Measurements from ENCODE around the gene KBTBD12. TPM values are rescaled to one million over a fixed set of nuclear protein-coding genes. Genes with fewer than 3 reads are reported as not detected.

Gene KBTBD12
- total and polyA plus RNA-seq, 4 donors, result 0.02 to 0.89 (median 0.08) TPM; not detected in 1

- no peak overlapping the region for H3K27ac ChIP-seq (ENCODE audit: low read depth in 1 of 2, low read length in 2 of 2)
- no peak overlapping the region for H3K4me3 ChIP-seq (ENCODE audit: low read depth in 1 of 3, low read length in 3 of 3)
- no peak overlapping the region for H3K9ac ChIP-seq (ENCODE audit: low read depth in 1 of 2, low read length in 2 of 2)
- H3K4me1 ChIP-seq (ENCODE audit: control insufficient read depth in 4 of 4, insufficient read depth in 4 of 4, low read length in 3 of 4), result no peaks in the 10 kb centered on the region
- peaks cover 0 to 10% (median 4%) of the 10 kb centered on the region in 4 donors for H3K9me3 ChIP-seq (ENCODE audit: control insufficient read depth in 4 of 4, low read length in 3 of 4)
- TF ChIP-seq RAD21 (IDR thresholded peaks at IDR 0.05) (no peak), GABPA (IDR thresholded peaks at IDR 0.05 in 1 of 2, conservative IDR thresholded peaks at IDR 0.05 in 1 of 2) (no peak), YY1 (IDR thresholded peaks at IDR 0.05) (no peak), ATF3 (IDR thresholded peaks at IDR 0.05) (no peak), HNF4G (IDR thresholded peaks at IDR 0.05) (no peak), TAF1 (conservative IDR thresholded peaks at IDR 0.05) (no peak), CTCF (IDR thresholded peaks at IDR 0.05; ENCODE audit: low read depth, low read length, missing input control) (no peak), NR2F2 (IDR thresholded peaks at IDR 0.05) (no peak), RXRA (IDR thresholded peaks at IDR 0.05) (no peak), JUND (IDR thresholded peaks at IDR 0.05) (no peak), SP1 (IDR thresholded peaks at IDR 0.05) (no peak), EGR1 (IDR thresholded peaks at IDR 0.05; ENCODE audit: low read depth in 2 of 2) (no peak), FOXA1 (IDR thresholded peaks at IDR 0.05) (no peak)
- TF ChIP-seq, protein P1, sequence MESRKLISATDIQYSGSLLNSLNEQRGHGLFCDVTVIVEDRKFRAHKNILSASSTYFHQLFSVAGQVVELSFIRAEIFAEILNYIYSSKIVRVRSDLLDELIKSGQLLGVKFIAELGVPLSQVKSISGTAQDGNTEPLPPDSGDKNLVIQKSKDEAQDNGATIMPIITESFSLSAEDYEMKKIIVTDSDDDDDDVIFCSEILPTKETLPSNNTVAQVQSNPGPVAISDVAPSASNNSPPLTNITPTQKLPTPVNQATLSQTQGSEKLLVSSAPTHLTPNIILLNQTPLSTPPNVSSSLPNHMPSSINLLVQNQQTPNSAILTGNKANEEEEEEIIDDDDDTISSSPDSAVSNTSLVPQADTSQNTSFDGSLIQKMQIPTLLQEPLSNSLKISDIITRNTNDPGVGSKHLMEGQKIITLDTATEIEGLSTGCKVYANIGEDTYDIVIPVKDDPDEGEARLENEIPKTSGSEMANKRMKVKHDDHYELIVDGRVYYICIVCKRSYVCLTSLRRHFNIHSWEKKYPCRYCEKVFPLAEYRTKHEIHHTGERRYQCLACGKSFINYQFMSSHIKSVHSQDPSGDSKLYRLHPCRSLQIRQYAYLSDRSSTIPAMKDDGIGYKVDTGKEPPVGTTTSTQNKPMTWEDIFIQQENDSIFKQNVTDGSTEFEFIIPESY (IDR thresholded peaks at IDR 0.05), result no peak
- TF ChIP-seq, protein P2, sequence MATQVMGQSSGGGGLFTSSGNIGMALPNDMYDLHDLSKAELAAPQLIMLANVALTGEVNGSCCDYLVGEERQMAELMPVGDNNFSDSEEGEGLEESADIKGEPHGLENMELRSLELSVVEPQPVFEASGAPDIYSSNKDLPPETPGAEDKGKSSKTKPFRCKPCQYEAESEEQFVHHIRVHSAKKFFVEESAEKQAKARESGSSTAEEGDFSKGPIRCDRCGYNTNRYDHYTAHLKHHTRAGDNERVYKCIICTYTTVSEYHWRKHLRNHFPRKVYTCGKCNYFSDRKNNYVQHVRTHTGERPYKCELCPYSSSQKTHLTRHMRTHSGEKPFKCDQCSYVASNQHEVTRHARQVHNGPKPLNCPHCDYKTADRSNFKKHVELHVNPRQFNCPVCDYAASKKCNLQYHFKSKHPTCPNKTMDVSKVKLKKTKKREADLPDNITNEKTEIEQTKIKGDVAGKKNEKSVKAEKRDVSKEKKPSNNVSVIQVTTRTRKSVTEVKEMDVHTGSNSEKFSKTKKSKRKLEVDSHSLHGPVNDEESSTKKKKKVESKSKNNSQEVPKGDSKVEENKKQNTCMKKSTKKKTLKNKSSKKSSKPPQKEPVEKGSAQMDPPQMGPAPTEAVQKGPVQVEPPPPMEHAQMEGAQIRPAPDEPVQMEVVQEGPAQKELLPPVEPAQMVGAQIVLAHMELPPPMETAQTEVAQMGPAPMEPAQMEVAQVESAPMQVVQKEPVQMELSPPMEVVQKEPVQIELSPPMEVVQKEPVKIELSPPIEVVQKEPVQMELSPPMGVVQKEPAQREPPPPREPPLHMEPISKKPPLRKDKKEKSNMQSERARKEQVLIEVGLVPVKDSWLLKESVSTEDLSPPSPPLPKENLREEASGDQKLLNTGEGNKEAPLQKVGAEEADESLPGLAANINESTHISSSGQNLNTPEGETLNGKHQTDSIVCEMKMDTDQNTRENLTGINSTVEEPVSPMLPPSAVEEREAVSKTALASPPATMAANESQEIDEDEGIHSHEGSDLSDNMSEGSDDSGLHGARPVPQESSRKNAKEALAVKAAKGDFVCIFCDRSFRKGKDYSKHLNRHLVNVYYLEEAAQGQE (IDR thresholded peaks at IDR 0.05), result no peak
- DNase-seq (ENCODE audit: low spot score), result no peak
- no peaks in the 10 kb centered on the region for H3K36me3 ChIP-seq (ENCODE audit: control insufficient read depth in 4 of 4, insufficient read depth in 3 of 4, low read depth in 1 of 4, low read length in 3 of 4)
- H3K27me3 ChIP-seq (ENCODE audit: control insufficient read depth in 4 of 4, insufficient read depth in 4 of 4, low read length in 3 of 4), result no peaks in the 10 kb centered on the region
These were observed 28.1 kb upstream of the KBTBD12 start for GRCh38 chr3:127886956-127887231.

DNA sequence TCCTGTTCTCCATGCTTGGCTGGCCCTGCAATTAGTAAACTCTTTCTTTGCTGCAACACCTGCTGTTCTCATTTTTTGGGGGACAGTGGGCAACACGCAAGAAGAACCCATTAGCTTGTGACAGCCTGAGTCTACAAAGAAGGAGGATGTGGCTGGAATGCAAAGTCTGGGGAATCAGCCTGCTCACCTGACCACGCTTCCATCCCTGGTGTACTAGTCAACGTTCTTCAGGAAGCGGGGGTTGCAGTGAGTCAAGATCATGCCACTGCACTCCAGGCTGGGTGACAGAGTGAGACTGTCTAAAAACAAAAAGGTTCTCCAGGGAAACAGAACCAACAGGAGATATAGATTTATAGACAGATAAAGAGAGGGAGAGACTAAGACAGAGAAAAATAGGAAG lies 27.7 kb upstream of the KBTBD12 start:
- Histone ChIP-seq H3K27ac (ENCODE audit: low read depth in 1 of 2, low read length in 2 of 2) (no peak overlapping the region), H3K9ac (ENCODE audit: low read depth in 1 of 2, low read length in 2 of 2) (no peak overlapping the region), H3K9me3 (ENCODE audit: control insufficient read depth in 4 of 4, low read length in 3 of 4) (peaks cover 0 to 10% (median 4%) of the 10 kb centered on the region in 4 donors), H3K27me3 (ENCODE audit: control insufficient read depth in 4 of 4, insufficient read depth in 4 of 4, low read length in 3 of 4) (no peaks in the 10 kb centered on the region), H3K36me3 (ENCODE audit: control insufficient read depth in 4 of 4, insufficient read depth in 3 of 4, low read depth in 1 of 4, low read length in 3 of 4) (no peaks in the 10 kb centered on the region), H3K4me3 (ENCODE audit: low read depth in 1 of 3, low read length in 3 of 3) (no peak overlapping the region), H3K4me1 (ENCODE audit: control insufficient read depth in 4 of 4, insufficient read depth in 4 of 4, low read length in 3 of 4) (no peaks in the 10 kb centered on the region)
- DNase-seq (ENCODE audit: low spot score), result no peak
- TF ChIP-seq SP1 (IDR thresholded peaks at IDR 0.05) (no peak), ATF3 (IDR thresholded peaks at IDR 0.05) (no peak), GABPA (IDR thresholded peaks at IDR 0.05 in 1 of 2, conservative IDR thresholded peaks at IDR 0.05 in 1 of 2) (no peak)
- TF ChIP-seq, protein P1 (IDR thresholded peaks at IDR 0.05), result no peak
- WGBS, result 83% methylated on average over 4 of the region's 4 CpGs

Data from liver (tissue), 9 donors.